NT2/D1 (cell line): Measurements from ENCODE around the gene DCBLD2.

Source experiments
- DNase-seq: peaks from one replicate; pipeline ENCODE4 v3.0.0-alpha.2; 2011; ENCODE audit warnings: low read depth, low spot score
- H3K27me3 ChIP-seq: 2 replicates; pipeline ENCODE4 v1.6.0; 2011; ENCODE audit warnings: mild to moderate bottlenecking; ENCODE audit not compliant: insufficient read length, insufficient read depth
- H3K36me3 ChIP-seq: 2 replicates; pipeline ENCODE4 v1.6.1; 2011; ENCODE audit warnings: mild to moderate bottlenecking, low read length, mixed read lengths; ENCODE audit not compliant: insufficient read depth, insufficient read length
- H3K4me1 ChIP-seq: 2 replicates; pipeline ENCODE4 v1.5.1; 2011; ENCODE audit not compliant: insufficient read depth, insufficient read length
- H3K4me3 ChIP-seq: 2 replicates; pipeline ENCODE4 v1.5.1; 2011; ENCODE audit warnings: low read depth; ENCODE audit not compliant: insufficient read length
- H3K9ac ChIP-seq: 2 replicates; pipeline ENCODE4 v1.6.0; 2011; ENCODE audit warnings: low read depth; ENCODE audit not compliant: insufficient read length
- H3K9me3 ChIP-seq: 2 replicates; pipeline ENCODE4 v1.5.1; 2011; ENCODE audit warnings: mild to moderate bottlenecking, low read length; ENCODE audit not compliant: insufficient read depth
- SUZ12 ChIP-seq: IDR thresholded peaks from 2 replicates; pipeline ENCODE4 v1.6.1; 2011; ENCODE audit not compliant: insufficient read length, insufficient read depth; ENCODE audit errors: extremely low read depth
- YY1 ChIP-seq: IDR thresholded peaks from 2 replicates; pipeline ENCODE4 v1.6.1; 2011; ENCODE audit not compliant: insufficient read length, insufficient read depth
- ZNF274 ChIP-seq: IDR thresholded peaks from 2 replicates; pipeline ENCODE4 v1.6.1; 2011; ENCODE audit warnings: mild to moderate bottlenecking, low read depth, low read length

DCBLD2 gene

DNA sequence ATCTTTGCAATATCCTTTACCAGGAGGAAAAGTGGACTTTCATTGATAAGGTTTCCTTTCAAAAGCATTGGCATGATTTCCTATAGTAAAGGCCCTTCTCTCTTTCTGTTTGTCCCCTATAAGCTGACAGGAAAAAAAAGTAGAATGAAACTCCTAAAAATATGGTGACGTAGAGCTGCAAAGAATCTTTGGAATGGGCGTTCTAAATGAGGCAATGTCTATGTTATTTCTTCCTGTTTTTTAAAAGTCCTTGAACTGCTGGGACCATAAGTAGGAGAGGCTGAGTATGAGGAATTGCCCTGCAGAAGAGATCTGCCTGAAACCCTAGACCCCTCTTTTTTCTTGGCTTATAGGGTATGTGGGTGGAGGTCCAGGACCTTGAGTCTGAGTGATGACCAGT lies 121.2 kb downstream of the DCBLD2 start:
- Histone ChIP-seq H3K36me3 (peaks cover 3% of the 10 kb centered on the region), H3K4me3 (no peak overlapping the region), H3K9me3 (no peaks in the 10 kb centered on the region), H3K4me1 (no peaks in the 10 kb centered on the region), H3K9ac (no peak overlapping the region), H3K27me3 (no peaks in the 10 kb centered on the region)
- TF ChIP-seq YY1 (no peak), ZNF274 (no peak), SUZ12 (no peak)
- no peak for DNase-seq

DNA sequence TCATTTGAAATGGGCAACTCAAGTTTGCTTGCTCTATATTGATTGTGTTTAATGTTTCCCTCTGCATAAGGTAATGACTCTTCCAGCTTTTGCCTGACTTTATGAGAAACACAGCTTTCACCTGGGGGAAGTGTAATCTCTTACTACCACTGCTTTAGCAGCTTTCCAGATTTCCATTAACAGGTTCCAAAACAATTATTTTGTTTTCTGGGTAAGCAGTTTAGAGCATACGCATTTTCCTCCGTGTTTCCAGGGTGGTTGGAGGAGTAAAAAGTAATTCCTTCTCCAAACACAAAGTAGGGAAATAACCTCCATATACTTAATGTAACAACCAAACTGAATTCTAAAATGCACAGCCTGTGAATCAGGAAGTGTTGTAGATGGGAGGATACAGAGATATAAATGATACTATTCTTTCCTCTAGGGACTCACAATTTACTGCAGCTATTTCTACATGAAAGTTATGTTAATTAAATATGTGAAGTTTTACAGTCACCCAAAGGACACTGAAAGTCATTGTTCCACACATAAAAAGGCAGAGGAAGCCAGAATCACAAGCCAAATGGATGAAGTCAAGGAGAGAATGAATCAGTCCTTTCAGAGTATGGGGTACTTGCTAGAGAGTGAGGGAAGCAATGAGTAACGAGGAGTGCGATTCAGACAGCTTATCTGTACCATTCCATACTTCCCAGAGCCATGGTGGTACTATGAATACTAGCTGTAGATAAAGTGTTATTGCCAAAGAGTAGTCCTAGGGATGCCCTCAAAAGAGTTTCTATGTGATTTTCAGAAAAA lies 121.8 kb downstream of the DCBLD2 start:
- Histone ChIP-seq H3K4me3 (no peak overlapping the region), H3K36me3 (peaks cover 3% of the 10 kb centered on the region), H3K27me3 (no peaks in the 10 kb centered on the region)

DNA sequence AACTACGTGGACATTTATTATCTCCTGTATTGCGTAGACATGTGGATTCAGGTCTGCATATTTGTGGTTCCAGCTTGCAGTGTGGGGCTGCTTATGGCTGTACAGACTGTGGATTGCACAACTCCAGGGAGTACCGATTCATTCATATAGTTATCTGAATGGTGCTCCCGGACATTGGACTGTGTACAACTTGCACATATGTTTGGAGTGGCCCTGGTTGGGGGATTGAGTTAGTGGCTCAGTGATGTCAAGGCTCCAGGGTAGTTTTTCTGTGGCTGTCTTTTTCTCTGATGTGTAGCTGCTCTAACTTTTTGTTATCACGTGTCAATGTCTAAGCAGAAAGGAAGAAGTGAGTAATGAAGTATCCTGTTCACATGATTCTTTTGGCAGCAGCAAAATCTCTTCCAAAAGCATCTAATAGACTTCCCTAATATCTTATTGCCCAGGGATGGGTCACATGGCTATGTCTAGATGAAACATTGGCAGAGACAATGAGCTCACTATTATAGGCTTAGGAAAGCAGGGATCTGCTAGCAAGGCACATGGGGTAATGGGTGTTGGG lies 122.6 kb downstream of the DCBLD2 start:
- H3K4me1 ChIP-seq = no peaks in the 10 kb centered on the region
- no peak overlapping the region for H3K4me3 ChIP-seq
- no peak for TF ChIP-seq SUZ12
- TF ChIP-seq ZNF274 = no peak
- TF ChIP-seq YY1 = no peak
- no peaks in the 10 kb centered on the region for H3K9me3 ChIP-seq
- peaks cover 3% of the 10 kb centered on the region for H3K36me3 ChIP-seq
- DNase-seq = no peak
- no peak overlapping the region for H3K9ac ChIP-seq
- H3K27me3 ChIP-seq = no peaks in the 10 kb centered on the region

More for the DNA sequence above, 121.8 kb downstream of the DCBLD2 start:
- DNase-seq = no peak
- no peaks in the 10 kb centered on the region for H3K9me3 ChIP-seq
- H3K4me1 ChIP-seq = no peaks in the 10 kb centered on the region
- TF ChIP-seq SUZ12 (no peak), YY1 (no peak), ZNF274 (no peak)
- H3K9ac ChIP-seq = no peak overlapping the region

DNA sequence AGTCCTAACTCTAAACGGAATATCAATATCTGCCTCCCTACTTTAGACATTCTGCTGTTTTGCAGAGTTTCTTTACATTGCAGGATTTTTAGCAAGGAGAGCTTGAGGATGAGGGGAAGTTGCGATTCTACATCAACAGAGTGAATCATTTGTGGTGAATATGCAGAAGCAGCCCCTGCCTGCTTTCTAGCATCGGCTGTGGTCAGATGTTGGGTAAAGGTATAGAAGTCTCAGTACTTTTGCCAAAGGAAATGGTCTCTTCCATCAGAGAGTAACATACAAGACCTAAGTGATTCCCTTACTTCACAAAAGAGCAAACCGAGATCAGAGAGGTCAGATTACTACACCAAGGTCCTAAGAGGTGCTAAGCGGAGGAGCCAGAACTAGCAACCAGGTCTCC lies 123.1 kb downstream of the DCBLD2 start:
- H3K36me3 ChIP-seq = peaks cover 3% of the 10 kb centered on the region
- no peaks in the 10 kb centered on the region for H3K4me1 ChIP-seq
- no peaks in the 10 kb centered on the region for H3K27me3 ChIP-seq
- H3K4me3 ChIP-seq = no peak overlapping the region
- no peak for DNase-seq
- no peak overlapping the region for H3K9ac ChIP-seq
- TF ChIP-seq ZNF274 (no peak), SUZ12 (no peak), YY1 (no peak)
- no peaks in the 10 kb centered on the region for H3K9me3 ChIP-seq

DNA sequence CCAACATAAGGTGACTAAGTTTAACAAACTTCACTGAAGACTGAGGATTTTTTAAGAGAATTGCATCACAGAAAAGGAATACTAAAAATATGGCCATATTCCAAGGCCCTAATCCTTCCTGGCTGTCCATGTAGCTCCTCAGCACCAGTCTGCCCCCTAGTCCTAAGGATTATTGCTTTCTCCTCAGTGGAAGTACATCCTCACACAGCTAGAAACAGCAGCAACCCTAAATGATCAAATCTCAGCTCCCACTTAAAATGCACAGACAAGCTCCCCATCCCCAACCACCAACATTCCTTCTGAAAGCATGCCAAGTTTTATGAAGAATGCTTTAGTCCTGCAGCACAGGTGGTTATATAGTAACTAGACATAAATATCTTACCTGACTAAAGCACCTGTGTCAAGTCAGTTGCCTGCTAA lies 123.7 kb downstream of the DCBLD2 start:
- no peak for DNase-seq
- no peaks in the 10 kb centered on the region for H3K9me3 ChIP-seq
- H3K36me3 ChIP-seq = peaks cover 3% of the 10 kb centered on the region
- H3K9ac ChIP-seq = no peak overlapping the region
- no peaks in the 10 kb centered on the region for H3K27me3 ChIP-seq
- H3K4me1 ChIP-seq = no peaks in the 10 kb centered on the region
- TF ChIP-seq YY1 = no peak
- TF ChIP-seq ZNF274 = no peak
- no peak for TF ChIP-seq SUZ12
- H3K4me3 ChIP-seq = no peak overlapping the region

DNA sequence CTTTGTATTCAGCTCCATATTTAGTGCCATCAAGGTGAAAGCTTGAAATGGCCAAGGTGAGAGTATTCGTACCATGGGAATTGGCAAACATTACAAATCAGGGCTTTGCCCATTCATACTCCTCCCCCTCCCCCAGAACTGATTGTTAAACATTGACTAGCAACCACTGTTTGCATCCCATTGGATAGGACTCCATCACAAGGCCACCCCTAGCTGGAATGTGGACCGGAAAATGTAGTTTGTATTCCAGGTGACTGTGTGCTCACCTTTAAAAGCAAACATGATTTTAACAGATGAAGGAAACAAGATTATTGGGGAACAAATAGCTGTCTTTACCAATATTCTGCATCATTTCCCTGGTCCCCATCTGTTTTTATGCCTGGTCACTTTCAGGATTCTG lies 124.2 kb downstream of the DCBLD2 start:
- no peak overlapping the region for H3K4me3 ChIP-seq
- no peaks in the 10 kb centered on the region for H3K4me1 ChIP-seq
- peaks cover 3% of the 10 kb centered on the region for H3K36me3 ChIP-seq
- TF ChIP-seq ZNF274 = no peak
- no peak for TF ChIP-seq YY1
- no peak for TF ChIP-seq SUZ12
- no peak for DNase-seq
- no peak overlapping the region for H3K9ac ChIP-seq
- no peaks in the 10 kb centered on the region for H3K9me3 ChIP-seq
- H3K27me3 ChIP-seq = no peaks in the 10 kb centered on the region

DNA sequence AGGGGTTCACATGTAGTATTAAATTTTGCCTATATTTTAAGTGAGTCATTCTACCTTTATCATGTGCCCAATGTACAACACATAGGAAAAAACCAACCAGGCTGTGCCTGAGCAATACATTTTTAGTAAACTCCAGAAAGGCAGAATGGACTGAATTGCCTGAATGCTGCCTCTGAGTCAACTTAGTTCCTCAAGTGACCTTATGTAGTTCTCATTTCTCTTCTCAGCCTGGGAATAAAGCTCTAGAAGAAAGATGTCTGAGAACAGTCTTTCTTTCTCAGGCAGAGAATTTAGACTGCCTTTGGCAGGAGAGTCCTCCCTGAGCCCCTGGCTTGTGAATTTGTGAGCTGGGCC lies 125.4 kb downstream of the DCBLD2 start:
- Histone ChIP-seq H3K27me3 (no peaks in the 10 kb centered on the region), H3K4me1 (no peaks in the 10 kb centered on the region), H3K9me3 (no peaks in the 10 kb centered on the region), H3K36me3 (peaks cover 3% of the 10 kb centered on the region), H3K4me3 (no peak overlapping the region), H3K9ac (no peak overlapping the region)
- TF ChIP-seq ZNF274 = no peak
- no peak for TF ChIP-seq SUZ12
- TF ChIP-seq YY1 = no peak
- no peak for DNase-seq
